AG09319 (cell line): Measurements from ENCODE around the gene SYNRG.

ENCODE experiments used
- DNase-seq: peaks from one replicate; pipeline ENCODE4 v3.0.0-alpha.2; 2010; ENCODE audit warnings: low read depth; ENCODE audit errors: extremely low read depth
- CTCF ChIP-seq: IDR thresholded peaks from 2 replicates; pipeline ENCODE4 v1.5.1; 2011; ENCODE audit warnings: low read depth, mild to moderate bottlenecking, inconsistent platforms, low read length, moderate library complexity

SYNRG gene

GRCh38 chr17:37465069-37465616 is 144.1 kb downstream of the SYNRG start:
- no peak for DNase-seq
- TF ChIP-seq CTCF, result no peak
